GM12872 (cell line): Measurements from ENCODE around the gene GINS1.

Source experiments
- CTCF ChIP-seq: IDR thresholded peaks from 3 replicates; pipeline ENCODE4 v1.5.1; 2011; ENCODE audit warnings: low read depth, mild to moderate bottlenecking, low read length, moderate library complexity; ENCODE audit not compliant: insufficient read depth

Gene GINS1

GRCh38 chr20:25369529-25369928 is 37.9 kb upstream of the GINS1 start:
- no peak for TF ChIP-seq CTCF

GRCh38 chr20:25369971-25370370 is 37.5 kb upstream of the GINS1 start:
- TF ChIP-seq CTCF = no peak

- TF ChIP-seq CTCF = no peak
Observed at GRCh38 chr20:25372584-25373336, 34.7 kb upstream of the GINS1 start.

GRCh38 chr20:25374842-25375241 is 32.6 kb upstream of the GINS1 start:
- no peak for TF ChIP-seq CTCF

- no peak for TF ChIP-seq CTCF
Observed at GRCh38 chr20:25376236-25376635, 31.2 kb upstream of the GINS1 start.

- TF ChIP-seq CTCF = no peak
Observed at GRCh38 chr20:25376886-25377285, 30.6 kb upstream of the GINS1 start.

- no peak for TF ChIP-seq CTCF
Observed at GRCh38 chr20:25378189-25378883, 29.1 kb upstream of the GINS1 start.
